HEK293 (cell line): ENCODE data around the gene ELOVL5.
A peak's percentile ranks its signal among the peaks of the same experiment; 100 is the strongest.

Experiments
- CTCF ChIA-PET: fragments of 350-600 bp; formaldehyde crosslinking; extraction: SDS; loops from one replicate; lab custom pipeline; 2021; ENCODE audit warnings: antibody characterized with exemption; lab: Yijun Ruan, JAX
- POLR2A ChIA-PET: fragments of 300-600 bp; formaldehyde crosslinking; extraction: SDS; loops from one replicate; lab custom pipeline; 2020; ENCODE audit warnings: antibody characterized with exemption, inconsistent platforms; lab: Yijun Ruan, JAX
- H3K27ac ChIP-seq: fragments of 200-500 bp; sonication (Bioruptor generic); 2 replicates; pipeline ENCODE4 v1.5.1; 2014; ENCODE audit warnings: low read depth, low read length, control low read depth, inconsistent platforms; ENCODE audit errors: extremely low read depth
- H3K36me3 ChIP-seq, 2 experiments: fragments of 200-500 bp in 1 of 2; sonication (Bioruptor generic) in 1 of 2; 1 replicate in 1 of 2; 2 replicates in 1 of 2; pipeline ENCODE4 v1.5.1; 2014 to 2017; ENCODE audit warnings: inconsistent platforms in 2 of 2, low read length in 2 of 2; ENCODE audit not compliant: control insufficient read depth in 2 of 2, insufficient read depth in 1 of 2
- H3K4me1 ChIP-seq: fragments of 200-500 bp; sonication (Bioruptor generic); 2 replicates; pipeline ENCODE4 v1.5.1; 2014; ENCODE audit warnings: mild to moderate bottlenecking, low read length, inconsistent platforms; ENCODE audit not compliant: control insufficient read depth, insufficient read depth
- H3K4me3 ChIP-seq: 2 replicates; pipeline ENCODE4 v1.5.1; 2011; ENCODE audit warnings: low read depth, mild to moderate bottlenecking, control low read depth, low read length, moderate library complexity
- H3K9me3 ChIP-seq: fragments of 200-500 bp; sonication (Bioruptor generic); 2 replicates; pipeline ENCODE4 v1.5.1; 2014; ENCODE audit warnings: low read depth, low read length, inconsistent platforms; ENCODE audit not compliant: control insufficient read depth, insufficient read depth
- EGR2 ChIP-seq: fragments of 450-650 bp; formaldehyde crosslinking; IDR thresholded peaks from 2 replicates; pipeline ENCODE4 v1.5.1; 2016; ENCODE audit warnings: low read depth, missing biosample characterization, missing genetic modification characterization
- HOXA7 ChIP-seq: sonication (generic); formaldehyde crosslinking; IDR thresholded peaks from 2 replicates; pipeline ENCODE4 v1.8.1; 2022; ENCODE audit warnings: missing genetic modification reagents, borderline replicate concordance
- KLF16 ChIP-seq: fragments of 450-650 bp; formaldehyde crosslinking; IDR thresholded peaks from 2 replicates; pipeline ENCODE4 v1.5.1; 2017; ENCODE audit warnings: missing biosample characterization, missing genetic modification characterization
- KLF7 ChIP-seq: fragments of 450-650 bp; formaldehyde crosslinking; IDR thresholded peaks from 2 replicates; pipeline ENCODE4 v1.5.1; 2016; ENCODE audit warnings: missing biosample characterization, missing genetic modification characterization, borderline replicate concordance
- KLF9 ChIP-seq: fragments of 450-650 bp; formaldehyde crosslinking; IDR thresholded peaks from 2 replicates; pipeline ENCODE4 v1.5.1; 2016; ENCODE audit warnings: missing biosample characterization, missing genetic modification characterization, low read depth
- PRDM1 ChIP-seq: fragments of 450-650 bp; formaldehyde crosslinking; IDR thresholded peaks from 2 replicates; pipeline ENCODE4; 2016; ENCODE audit warnings: missing biosample characterization, missing genetic modification characterization
- WT1 ChIP-seq: fragments of 450-650 bp; formaldehyde crosslinking; IDR thresholded peaks from 2 replicates; pipeline ENCODE4 v1.5.1; 2016; ENCODE audit warnings: missing biosample characterization, missing genetic modification characterization
- YY2 ChIP-seq: fragments of 450-650 bp; formaldehyde crosslinking; IDR thresholded peaks from 2 replicates; pipeline ENCODE4 v1.5.1; 2016; ENCODE audit warnings: missing biosample characterization, missing genetic modification characterization
- ZBTB7A ChIP-seq: fragments of 450-650 bp; formaldehyde crosslinking; IDR thresholded peaks from 2 replicates; pipeline ENCODE4 v1.5.1; 2016; ENCODE audit warnings: low read depth, missing biosample characterization, missing genetic modification characterization
- ZNF10 ChIP-seq: fragments of 450-650 bp; formaldehyde crosslinking; IDR thresholded peaks from 2 replicates; pipeline ENCODE4 v1.5.1; 2017; ENCODE audit warnings: missing biosample characterization, missing genetic modification characterization
- ZNF184 ChIP-seq: fragments of 450-650 bp; IDR thresholded peaks from 2 replicates; pipeline ENCODE4 v1.5.1; 2018; ENCODE audit warnings: missing biosample characterization, mild to moderate bottlenecking, missing genetic modification characterization
- ZNF24 ChIP-seq: fragments of 450-650 bp; formaldehyde crosslinking; IDR thresholded peaks from 2 replicates; pipeline ENCODE4 v1.5.1; 2016; ENCODE audit warnings: missing biosample characterization, missing genetic modification characterization
- ZNF433 ChIP-seq: fragments of 450-650 bp; formaldehyde crosslinking; IDR thresholded peaks from 2 replicates; pipeline ENCODE4 v1.5.1; 2016; ENCODE audit warnings: missing biosample characterization, missing genetic modification characterization, low read depth
- ZNF510 ChIP-seq: fragments of 450-650 bp; formaldehyde crosslinking; IDR thresholded peaks from 2 replicates; pipeline ENCODE4 v1.5.1; 2018; ENCODE audit warnings: mild to moderate bottlenecking, missing genetic modification characterization, missing biosample characterization; ENCODE audit not compliant: insufficient replicate concordance
- ZNF654 ChIP-seq: fragments of 450-650 bp; formaldehyde crosslinking; IDR thresholded peaks from 2 replicates; pipeline ENCODE4 v1.5.1; 2016; ENCODE audit warnings: low read depth, missing biosample characterization, missing genetic modification characterization
- ZNF707 ChIP-seq: fragments of 450-650 bp; formaldehyde crosslinking; IDR thresholded peaks from 2 replicates; pipeline ENCODE4 v1.5.1; 2016; ENCODE audit warnings: missing biosample characterization, missing genetic modification characterization
- ZXDB ChIP-seq: fragments of 450-650 bp; formaldehyde crosslinking; IDR thresholded peaks from 2 replicates; pipeline ENCODE4 v1.5.1; 2016; ENCODE audit warnings: missing biosample characterization, missing genetic modification characterization
- TF ChIP-seq, protein P1 (sequence below): fragments of 450-650 bp; formaldehyde crosslinking; IDR thresholded peaks from 2 replicates; pipeline ENCODE4 v1.5.1; 2017; ENCODE audit warnings: missing biosample characterization, missing genetic modification characterization
- TF ChIP-seq, protein P2 (sequence below): fragments of 450-650 bp; formaldehyde crosslinking; IDR thresholded peaks from 2 replicates; pipeline ENCODE4 v1.5.1; 2016; ENCODE audit warnings: missing biosample characterization, missing genetic modification characterization
- TF ChIP-seq, protein P3 (sequence below): fragments of 450-650 bp; formaldehyde crosslinking; IDR thresholded peaks from 2 replicates; pipeline ENCODE4 v1.5.1; 2016; ENCODE audit warnings: missing biosample characterization, missing genetic modification characterization
- TF ChIP-seq, protein P4 (sequence below): fragments of 450-650 bp; formaldehyde crosslinking; IDR thresholded peaks from 2 replicates; pipeline ENCODE4 v1.5.1; 2016; ENCODE audit warnings: missing biosample characterization, missing genetic modification characterization, low read depth

ELOVL5 gene

DNA sequence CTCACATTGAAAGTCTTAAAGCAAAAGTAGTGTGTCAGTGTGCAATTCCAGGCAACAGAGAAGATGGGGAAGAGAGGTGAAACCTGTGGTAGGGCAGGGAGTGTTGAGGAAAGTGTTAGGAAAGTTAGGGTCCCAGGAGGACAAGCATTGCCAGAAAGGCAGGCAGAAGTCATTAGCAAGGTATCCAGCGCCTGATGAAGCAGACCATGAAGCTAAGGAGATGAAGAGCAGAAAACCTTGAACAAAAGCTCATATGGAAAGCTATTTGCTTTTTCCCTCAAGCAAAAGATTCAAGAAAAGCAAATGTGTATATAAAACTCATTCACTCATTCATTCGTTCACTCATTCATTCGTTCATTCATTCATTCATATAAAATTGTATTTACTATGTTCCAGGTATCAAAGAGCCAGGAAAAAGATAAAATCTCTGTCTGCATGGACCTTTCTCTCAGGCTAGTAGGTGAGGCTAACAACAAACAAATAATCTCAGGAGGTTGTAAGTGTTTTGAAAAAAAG, 96.5 kb downstream of the ELOVL5 start:
- CTCF ChIA-PET = interaction anchor here (1.1 kb wide), 1 partner anchor 186 kb away, joined by 5 read pairs; no protein-coding TSS in a partner anchor
- Histone ChIP-seq H3K36me3 (no peaks in the 10 kb centered on the region), H3K4me1 (no peaks in the 10 kb centered on the region), H3K4me3 (no peak overlapping the region), H3K27ac (no peak overlapping the region)
- POLR2A ChIA-PET = no interaction called here
- no peak for TF ChIP-seq ZNF510 (tag by site-specific recombination)
- no peak for TF ChIP-seq KLF7
- TF ChIP-seq ZNF433 = no peak
- no peak for TF ChIP-seq HOXA7 (CRISPR knock-in tag)
- peak; percentile 77 for TF ChIP-seq PRDM1
- no peak for TF ChIP-seq KLF16 (tag by site-specific recombination)
- 0 out of 2 replicates have a peak, but pooled peaks have one; percentile 50 for TF ChIP-seq ZNF24 (tag by site-specific recombination)
- no peak for TF ChIP-seq WT1
- no peak for TF ChIP-seq KLF9
- no peak for TF ChIP-seq YY2
- TF ChIP-seq ZNF707 = no peak
- no peak for TF ChIP-seq ZXDB (tag by site-specific recombination)
- TF ChIP-seq ZNF654 (tag by site-specific recombination) = no peak
- TF ChIP-seq ZNF10 (tag by site-specific recombination) = peak; percentile 83
- no peak for TF ChIP-seq EGR2 (tag by site-specific recombination)
- TF ChIP-seq, all 188 proteins: peak for 3
- no peaks in the 10 kb centered on the region for H3K9me3 ChIP-seq

DNA sequence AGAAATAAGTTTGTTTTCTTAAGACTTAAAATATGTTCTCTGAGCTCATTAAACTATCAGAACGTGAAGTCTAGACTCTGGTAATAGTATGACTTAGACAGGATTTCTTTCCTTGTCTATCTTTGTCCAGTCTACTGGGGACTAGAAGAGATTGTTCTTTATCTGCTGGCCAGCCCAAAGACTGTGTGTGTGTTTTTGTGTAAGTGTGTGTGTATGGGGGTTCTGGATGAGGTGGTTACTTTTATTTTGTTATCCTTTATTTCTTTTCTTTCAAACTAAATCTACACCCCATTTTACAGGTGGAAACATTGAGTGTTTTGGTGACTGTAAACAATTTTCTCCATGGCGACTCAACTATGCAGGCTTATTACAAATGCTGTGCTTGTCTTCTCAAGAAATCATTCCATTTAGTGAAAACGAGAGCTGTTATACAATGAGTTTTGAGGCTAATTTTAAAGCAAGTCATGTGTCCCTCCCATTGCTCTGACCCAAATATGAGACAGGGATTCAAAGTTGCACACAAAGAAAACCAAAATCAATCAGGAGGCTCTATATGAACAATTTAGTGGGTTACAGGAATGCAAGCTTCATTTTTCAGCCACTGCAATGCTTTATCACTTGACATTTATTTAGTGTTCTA, 97.6 kb downstream of the ELOVL5 start:
- Histone ChIP-seq H3K9me3 (no peaks in the 10 kb centered on the region), H3K27ac (no peak overlapping the region), H3K4me3 (no peak overlapping the region), H3K36me3 (no peaks in the 10 kb centered on the region), H3K4me1 (no peaks in the 10 kb centered on the region)
- CTCF ChIA-PET = interaction anchor here (0.6 to 1.1 kb wide), 2 partner anchors 9 to 378 kb away, joined by 3 to 4 read pairs; no protein-coding TSS in a partner anchor
- TF ChIP-seq ZNF184 (tag by site-specific recombination) = no peak
- TF ChIP-seq, protein P1, sequence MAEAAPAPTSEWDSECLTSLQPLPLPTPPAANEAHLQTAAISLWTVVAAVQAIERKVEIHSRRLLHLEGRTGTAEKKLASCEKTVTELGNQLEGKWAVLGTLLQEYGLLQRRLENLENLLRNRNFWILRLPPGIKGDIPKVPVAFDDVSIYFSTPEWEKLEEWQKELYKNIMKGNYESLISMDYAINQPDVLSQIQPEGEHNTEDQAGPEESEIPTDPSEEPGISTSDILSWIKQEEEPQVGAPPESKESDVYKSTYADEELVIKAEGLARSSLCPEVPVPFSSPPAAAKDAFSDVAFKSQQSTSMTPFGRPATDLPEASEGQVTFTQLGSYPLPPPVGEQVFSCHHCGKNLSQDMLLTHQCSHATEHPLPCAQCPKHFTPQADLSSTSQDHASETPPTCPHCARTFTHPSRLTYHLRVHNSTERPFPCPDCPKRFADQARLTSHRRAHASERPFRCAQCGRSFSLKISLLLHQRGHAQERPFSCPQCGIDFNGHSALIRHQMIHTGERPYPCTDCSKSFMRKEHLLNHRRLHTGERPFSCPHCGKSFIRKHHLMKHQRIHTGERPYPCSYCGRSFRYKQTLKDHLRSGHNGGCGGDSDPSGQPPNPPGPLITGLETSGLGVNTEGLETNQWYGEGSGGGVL (tag by site-specific recombination) = no peak
- TF ChIP-seq, protein P2, sequence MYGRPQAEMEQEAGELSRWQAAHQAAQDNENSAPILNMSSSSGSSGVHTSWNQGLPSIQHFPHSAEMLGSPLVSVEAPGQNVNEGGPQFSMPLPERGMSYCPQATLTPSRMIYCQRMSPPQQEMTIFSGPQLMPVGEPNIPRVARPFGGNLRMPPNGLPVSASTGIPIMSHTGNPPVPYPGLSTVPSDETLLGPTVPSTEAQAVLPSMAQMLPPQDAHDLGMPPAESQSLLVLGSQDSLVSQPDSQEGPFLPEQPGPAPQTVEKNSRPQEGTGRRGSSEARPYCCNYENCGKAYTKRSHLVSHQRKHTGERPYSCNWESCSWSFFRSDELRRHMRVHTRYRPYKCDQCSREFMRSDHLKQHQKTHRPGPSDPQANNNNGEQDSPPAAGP (tag by site-specific recombination) = no peak
- TF ChIP-seq, protein P3, sequence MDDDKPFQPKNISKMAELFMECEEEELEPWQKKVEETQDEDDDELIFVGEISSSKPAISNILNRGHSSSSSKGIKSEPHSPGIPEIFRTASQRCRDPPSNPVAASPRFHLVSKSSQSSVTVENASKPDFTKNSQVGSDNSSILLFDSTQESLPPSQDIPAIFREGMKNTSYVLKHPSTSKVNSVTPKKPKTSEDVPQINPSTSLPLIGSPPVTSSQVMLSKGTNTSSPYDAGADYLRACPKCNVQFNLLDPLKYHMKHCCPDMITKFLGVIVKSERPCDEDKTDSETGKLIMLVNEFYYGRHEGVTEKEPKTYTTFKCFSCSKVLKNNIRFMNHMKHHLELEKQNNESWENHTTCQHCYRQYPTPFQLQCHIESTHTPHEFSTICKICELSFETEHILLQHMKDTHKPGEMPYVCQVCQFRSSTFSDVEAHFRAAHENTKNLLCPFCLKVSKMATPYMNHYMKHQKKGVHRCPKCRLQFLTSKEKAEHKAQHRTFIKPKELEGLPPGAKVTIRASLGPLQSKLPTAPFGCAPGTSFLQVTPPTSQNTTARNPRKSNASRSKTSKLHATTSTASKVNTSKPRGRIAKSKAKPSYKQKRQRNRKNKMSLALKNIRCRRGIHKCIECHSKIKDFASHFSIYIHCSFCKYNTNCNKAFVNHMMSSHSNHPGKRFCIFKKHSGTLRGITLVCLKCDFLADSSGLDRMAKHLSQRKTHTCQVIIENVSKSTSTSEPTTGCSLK (tag by site-specific recombination) = no peak
- no peak for TF ChIP-seq ZBTB7A (tag by site-specific recombination)
- TF ChIP-seq, protein P4, sequence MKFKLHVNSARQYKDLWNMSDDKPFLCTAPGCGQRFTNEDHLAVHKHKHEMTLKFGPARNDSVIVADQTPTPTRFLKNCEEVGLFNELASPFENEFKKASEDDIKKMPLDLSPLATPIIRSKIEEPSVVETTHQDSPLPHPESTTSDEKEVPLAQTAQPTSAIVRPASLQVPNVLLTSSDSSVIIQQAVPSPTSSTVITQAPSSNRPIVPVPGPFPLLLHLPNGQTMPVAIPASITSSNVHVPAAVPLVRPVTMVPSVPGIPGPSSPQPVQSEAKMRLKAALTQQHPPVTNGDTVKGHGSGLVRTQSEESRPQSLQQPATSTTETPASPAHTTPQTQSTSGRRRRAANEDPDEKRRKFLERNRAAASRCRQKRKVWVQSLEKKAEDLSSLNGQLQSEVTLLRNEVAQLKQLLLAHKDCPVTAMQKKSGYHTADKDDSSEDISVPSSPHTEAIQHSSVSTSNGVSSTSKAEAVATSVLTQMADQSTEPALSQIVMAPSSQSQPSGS = no peak
- POLR2A ChIA-PET = no interaction called here
